HG03378 (cell line): ENCODE measurements around the gene KRTAP25-1.

Source experiments
- ATAC-seq: cut with Tn5 transposase; IDR thresholded peaks from one replicate; pipeline ENCODE4 v1.9.1; 2021; ENCODE audit warnings: mild to moderate bottlenecking, moderate library complexity; ENCODE audit not compliant: unreplicated experiment

The KRTAP25-1 gene

GRCh38 chr21:30251781-30252180 is 37.5 kb downstream of the KRTAP25-1 start:
- no peak for ATAC-seq

GRCh38 chr21:30249936-30250335 is 39.4 kb downstream of the KRTAP25-1 start:
- ATAC-seq, result no peak

- no peak for ATAC-seq
These were observed 40.5 kb downstream of the KRTAP25-1 start for GRCh38 chr21:30248844-30249243.

GRCh38 chr21:30245061-30245460 is 44.3 kb downstream of the KRTAP25-1 start:
- no peak for ATAC-seq

- no peak for ATAC-seq
These were observed 45.6 kb downstream of the KRTAP25-1 start for GRCh38 chr21:30243691-30244090.

- ATAC-seq, result no peak
These were observed 48.7 kb downstream of the KRTAP25-1 start for GRCh38 chr21:30240661-30241060.
